Natural killer cell (primary cell): Measurements from ENCODE around the gene PNMA8B. TPM values are rescaled to one million over a fixed set of nuclear protein-coding genes. Genes with fewer than 3 reads are reported as not detected.

Experiments used
- ATAC-seq, 3 donors: fragments of 150-1000 bp in 2 of 3; fragments of 200-7000 bp in 1 of 3; cut with Tn5 transposase; 1 replicate in 1 of 3; 2 replicates in 2 of 3; pipeline ENCODE4 v1.10.0; 2021; ENCODE audit warnings: mild to moderate bottlenecking in 2 of 3, moderate library complexity in 2 of 3
- DNase-seq, 2 donors: peaks; one replicate each; pipeline versions ENCODE4 v3.0.0 to v3.0.0-alpha.2; 2013 to 2021; ENCODE audit warnings: mixed read lengths in 1 of 2
- H3K27ac ChIP-seq: one replicate; pipeline ENCODE4 v1.5.1; 2013; ENCODE audit warnings: mild to moderate bottlenecking, low read length
- H3K27me3 ChIP-seq: one replicate; pipeline ENCODE4 v1.6.1; 2013; ENCODE audit warnings: low read length; ENCODE audit not compliant: control insufficient read depth, insufficient read depth
- H3K36me3 ChIP-seq: one replicate; pipeline ENCODE4 v1.6.1; 2013; ENCODE audit warnings: low read length; ENCODE audit not compliant: control insufficient read depth, insufficient read depth
- H3K4me1 ChIP-seq: one replicate; pipeline ENCODE4 v1.6.1; 2013; ENCODE audit warnings: low read length; ENCODE audit not compliant: control insufficient read depth, insufficient read depth
- H3K4me3 ChIP-seq: one replicate; pipeline ENCODE4 v1.5.1; 2013; ENCODE audit warnings: low read length
- H3K9me3 ChIP-seq: one replicate; pipeline ENCODE4 v1.6.1; 2013; ENCODE audit warnings: low read length; ENCODE audit not compliant: control insufficient read depth, insufficient read depth
- H3K27ac Mint-ChIP-seq, 2 donors: one replicate each; pipeline ENCODE4 v1.8.0; 2022; ENCODE audit warnings: mild to moderate bottlenecking in 2 of 2, mixed read lengths in 2 of 2, moderate library complexity in 1 of 2
- H3K27me3 Mint-ChIP-seq, 2 donors: one replicate each; pipeline ENCODE4 v1.8.0; 2022; ENCODE audit warnings: low read depth in 2 of 2, mixed read lengths in 2 of 2
- H3K36me3 Mint-ChIP-seq: one replicate; pipeline ENCODE4 v1.8.0; 2022; ENCODE audit warnings: mixed read lengths
- H3K4me1 Mint-ChIP-seq, 2 donors: one replicate each; pipeline ENCODE4 v1.8.0; 2022; ENCODE audit warnings: mixed read lengths in 2 of 2
- H3K4me3 Mint-ChIP-seq: one replicate; pipeline ENCODE4 v1.8.0; 2022; ENCODE audit warnings: mild to moderate bottlenecking, moderate library complexity, mixed read lengths
- H3K9me3 Mint-ChIP-seq, 2 donors: one replicate each; pipeline ENCODE4 v1.8.0; 2022; ENCODE audit warnings: mixed read lengths in 2 of 2
- CTCF ChIP-seq: fragments of 200-600 bp; IDR thresholded peaks from one replicate; pipeline ENCODE4 v1.8.0; 2022; ENCODE audit warnings: antibody characterized with exemption
- WGBS: methylation state at CpG from one replicate; pipeline ENCODE4 v1.1.7; 2013; ENCODE audit warnings: missing lambda C conversion rate; ENCODE audit not compliant: insufficient coverage; 5-methylcytosine and 5-hydroxymethylcytosine counted together
- intact Hi-C: fragments of 100-400 bp; cut with micrococcal nuclease; formaldehyde crosslinking; loops from one replicate; pipeline ENCODE4 v1.14.2; 2022
- total RNA-seq, 4 donors: library from RNA; stranded (reverse); fragments of 120-200 nt in 1 of 4; gene quantifications; one replicate each; pipeline versions ENCODE4 v1.2.3 to v1.2.4, GENCODE V29; 2013 to 2022

Gene PNMA8B
- total RNA-seq, 3 donors from 2014 or later (not counting 1 experiment from before 2014, with no cell fraction given), result 0.08 to 0.09 TPM; not detected in 1

- no peak for TF ChIP-seq CTCF
- Mint-ChIP-seq H3K27ac (no peak overlapping the region), H3K9me3 (no peaks in the 10 kb centered on the region), H3K27me3 (peaks cover 13 to 18% of the 10 kb centered on the region in 2 donors), H3K36me3 (no peaks in the 10 kb centered on the region), H3K4me1 (no peaks in the 10 kb centered on the region), H3K4me3 (no peak overlapping the region)
- Histone ChIP-seq H3K9me3 (no peaks in the 10 kb centered on the region), H3K36me3 (no peaks in the 10 kb centered on the region), H3K4me1 (no peaks in the 10 kb centered on the region), H3K4me3 (no peak overlapping the region), H3K27ac (no peak overlapping the region), H3K27me3 (no peaks in the 10 kb centered on the region)
- WGBS, result 91% methylated on average over 2 of the region's 2 CpGs
- ATAC-seq (no peak), DNase-seq (no peak)
- intact Hi-C loops, result no loop called here
These were observed 34.1 kb downstream of the PNMA8B start for GRCh38 chr19:46461537-46461936.

- no peaks in the 10 kb centered on the region for H3K36me3 ChIP-seq
- no peak overlapping the region for H3K4me3 ChIP-seq
- no peaks in the 10 kb centered on the region for H3K27me3 ChIP-seq
- Mint-ChIP-seq H3K27me3 (peaks cover 18% of the 10 kb centered on the region in 2 donors), H3K4me3 (no peak overlapping the region), H3K27ac (no peak overlapping the region), H3K36me3 (no peaks in the 10 kb centered on the region), H3K4me1 (no peaks in the 10 kb centered on the region), H3K9me3 (no peaks in the 10 kb centered on the region)
- H3K9me3 ChIP-seq, result no peaks in the 10 kb centered on the region
- no peaks in the 10 kb centered on the region for H3K4me1 ChIP-seq
- DNase-seq, result no peak
- 80% methylated on average over 1 of the region's 1 CpG for WGBS
- no peak for ATAC-seq
- no peak overlapping the region for H3K27ac ChIP-seq
- no peak for TF ChIP-seq CTCF
- intact Hi-C loops, result no loop called here
These were observed 34.7 kb downstream of the PNMA8B start for GRCh38 chr19:46460981-46461380.

GRCh38 chr19:46460055-46460454 lies 35.6 kb downstream of the PNMA8B start:
- H3K4me1 Mint-ChIP-seq, result no peaks in the 10 kb centered on the region
- H3K4me3 ChIP-seq, result no peak overlapping the region
- TF ChIP-seq CTCF, result no peak
- H3K36me3 ChIP-seq, result no peaks in the 10 kb centered on the region
- no peak for ATAC-seq
- H3K27me3 Mint-ChIP-seq, result peaks cover 18 to 22% of the 10 kb centered on the region in 2 donors
- no peak overlapping the region for H3K27ac ChIP-seq
- 64% methylated on average over 1 of the region's 2 CpGs for WGBS
- H3K27me3 ChIP-seq, result no peaks in the 10 kb centered on the region
- no peak overlapping the region for H3K4me3 Mint-ChIP-seq
- no peak overlapping the region for H3K27ac Mint-ChIP-seq
- intact Hi-C loops, result no loop called here
- DNase-seq, result no peak
- H3K9me3 ChIP-seq, result no peaks in the 10 kb centered on the region
- no peaks in the 10 kb centered on the region for H3K4me1 ChIP-seq
- no peaks in the 10 kb centered on the region for H3K9me3 Mint-ChIP-seq
- no peaks in the 10 kb centered on the region for H3K36me3 Mint-ChIP-seq

GRCh38 chr19:46456930-46457329 lies 38.7 kb downstream of the PNMA8B start:
- Mint-ChIP-seq H3K4me3 (no peak overlapping the region), H3K9me3 (no peaks in the 10 kb centered on the region), H3K36me3 (no peaks in the 10 kb centered on the region), H3K4me1 (no peaks in the 10 kb centered on the region), H3K27ac (no peak overlapping the region), H3K27me3 (peaks cover 10 to 20% of the 10 kb centered on the region in 2 donors)
- 90% methylated on average over 3 of the region's 5 CpGs for WGBS
- DNase-seq, result no peak
- TF ChIP-seq CTCF, result no peak
- H3K27ac ChIP-seq, result no peak overlapping the region
- no peaks in the 10 kb centered on the region for H3K36me3 ChIP-seq
- H3K4me1 ChIP-seq, result no peaks in the 10 kb centered on the region
- no peak for ATAC-seq
- intact Hi-C loops, result no loop called here
- H3K4me3 ChIP-seq, result no peak overlapping the region
- H3K27me3 ChIP-seq, result no peaks in the 10 kb centered on the region
- no peaks in the 10 kb centered on the region for H3K9me3 ChIP-seq
